Caco-2 (cell line): ENCODE measurements around the gene ZC3H18. TPM values are rescaled to one million over a fixed set of nuclear protein-coding genes. Genes with fewer than 3 reads are reported as not detected.

Experiments
- BruUV-seq: library from RNA; stranded (reverse); fragments of 400-500 nt; replicated peaks from 2 replicates; lab custom pipeline; 2021; lab: Mats Ljungman, UMichigan
- CTCF ChIA-PET: fragments of 300-600 bp; sonication (Branson Sonifier 250); formaldehyde crosslinking; loops from one replicate; lab custom pipeline; 2022; ENCODE audit warnings: antibody characterized with exemption; lab: Charles Lee
- POLR2A ChIA-PET: fragments of 300-600 bp; sonication (Branson Sonifier 250); formaldehyde crosslinking; loops from one replicate; lab custom pipeline; 2022; ENCODE audit warnings: antibody characterized with exemption; lab: Charles Lee
- DNase-seq, 2 experiments: peaks; one replicate each; pipeline versions ENCODE4 v3.0.0 to v3.0.0-alpha.2; 2020 to 2022
- H3K27me3 ChIP-seq: replicated peaks from 2 replicates; pipeline ENCODE4 v1.6.0; 2011; ENCODE audit warnings: low read length; ENCODE audit not compliant: control insufficient read depth, insufficient read depth
- H3K36me3 ChIP-seq: 2 replicates; pipeline ENCODE4 v1.5.1; 2011; ENCODE audit warnings: low read length; ENCODE audit not compliant: control insufficient read depth, insufficient read depth
- H3K4me1 ChIP-seq: fragments of 250-450 bp; sonication (Bioruptor Pico); 2 replicates; pipeline ENCODE4 v1.5.1; 2020; ENCODE audit warnings: mild to moderate bottlenecking
- H3K4me3 ChIP-seq: 2 replicates; pipeline ENCODE4 v1.5.1; 2011; ENCODE audit warnings: low read depth, mild to moderate bottlenecking, control low read depth, low read length
- H3K9me3 ChIP-seq: fragments of 250-450 bp; sonication (Bioruptor Pico); 2 replicates; pipeline ENCODE4 v1.5.1; 2020; ENCODE audit warnings: mild to moderate bottlenecking, moderate library complexity
- H3K27ac Mint-ChIP-seq: one replicate; pipeline ENCODE4 v1.8.0; 2022; ENCODE audit warnings: mixed read lengths; ENCODE audit not compliant: unreplicated experiment
- H3K27me3 Mint-ChIP-seq: one replicate; pipeline ENCODE4 v1.8.0; 2022; ENCODE audit warnings: mixed read lengths; ENCODE audit not compliant: insufficient read depth, unreplicated experiment
- H3K36me3 Mint-ChIP-seq: one replicate; pipeline ENCODE4 v1.8.0; 2022; ENCODE audit warnings: mild to moderate bottlenecking, mixed read lengths; ENCODE audit not compliant: insufficient read depth, unreplicated experiment
- H3K4me1 Mint-ChIP-seq: one replicate; pipeline ENCODE4 v1.8.0; 2022; ENCODE audit warnings: low read depth, mixed read lengths; ENCODE audit not compliant: unreplicated experiment
- H3K4me3 Mint-ChIP-seq: one replicate; pipeline ENCODE4 v1.8.0; 2022; ENCODE audit warnings: mild to moderate bottlenecking, moderate library complexity, mixed read lengths; ENCODE audit not compliant: unreplicated experiment
- H3K9me3 Mint-ChIP-seq: one replicate; pipeline ENCODE4 v1.8.0; 2022; ENCODE audit warnings: mixed read lengths; ENCODE audit not compliant: unreplicated experiment
- intact Hi-C: fragments of 100-400 bp; cut with micrococcal nuclease; formaldehyde crosslinking; loops from one replicate; pipeline ENCODE4 v1.10.0; 2022; ENCODE audit not compliant: unreplicated experiment
- total RNA-seq: library from RNA; stranded (reverse); gene quantifications from 2 replicates; pipeline ENCODE4 v1.2.3, GENCODE V29; 2022
- TF ChIP-seq, protein P1 (sequence below), 2 experiments: fragments of 200-600 bp in 1 of 2; IDR thresholded peaks; 1 replicate in 1 of 2; 2 replicates in 1 of 2; pipeline versions ENCODE4 v1.5.1 to v1.8.0; 2011 to 2022; ENCODE audit warnings: antibody characterized with exemption in 1 of 2, control low read depth in 1 of 2, inconsistent platforms in 1 of 2, low read depth in 1 of 2, low read length in 1 of 2, mild to moderate bottlenecking in 1 of 2, moderate library complexity in 1 of 2; ENCODE audit not compliant: insufficient read depth in 1 of 2, severe bottlenecking in 1 of 2, unreplicated experiment in 1 of 2

Gene ZC3H18
- total RNA-seq, 1 experiment from 2014 or later: 82.0 TPM

GRCh38 chr16:88534638-88535190 lies 35.5 kb upstream of the ZC3H18 start:
- intact Hi-C loops: no loop called here
- no peaks in the 10 kb centered on the region for H3K9me3 ChIP-seq
- POLR2A ChIA-PET: no interaction called here
- H3K4me1 Mint-ChIP-seq: no peaks in the 10 kb centered on the region
- no peak overlapping the region for H3K27ac Mint-ChIP-seq
- no peaks in the 10 kb centered on the region for H3K27me3 ChIP-seq
- H3K36me3 Mint-ChIP-seq: peaks cover 58% of the 10 kb centered on the region
- BruUV-seq: no TSS peak
- no peak for DNase-seq
- CTCF ChIA-PET: no interaction called here
- H3K4me3 ChIP-seq: no peak overlapping the region
- H3K4me3 Mint-ChIP-seq: no peak overlapping the region
- no peaks in the 10 kb centered on the region; the same call in 1 of the 2 replicates for H3K36me3 ChIP-seq
- H3K4me1 ChIP-seq: 0 out of 2 replicates have a peak, but pooled peaks cover 1% of the 10 kb centered on the region
- TF ChIP-seq, protein P1, sequence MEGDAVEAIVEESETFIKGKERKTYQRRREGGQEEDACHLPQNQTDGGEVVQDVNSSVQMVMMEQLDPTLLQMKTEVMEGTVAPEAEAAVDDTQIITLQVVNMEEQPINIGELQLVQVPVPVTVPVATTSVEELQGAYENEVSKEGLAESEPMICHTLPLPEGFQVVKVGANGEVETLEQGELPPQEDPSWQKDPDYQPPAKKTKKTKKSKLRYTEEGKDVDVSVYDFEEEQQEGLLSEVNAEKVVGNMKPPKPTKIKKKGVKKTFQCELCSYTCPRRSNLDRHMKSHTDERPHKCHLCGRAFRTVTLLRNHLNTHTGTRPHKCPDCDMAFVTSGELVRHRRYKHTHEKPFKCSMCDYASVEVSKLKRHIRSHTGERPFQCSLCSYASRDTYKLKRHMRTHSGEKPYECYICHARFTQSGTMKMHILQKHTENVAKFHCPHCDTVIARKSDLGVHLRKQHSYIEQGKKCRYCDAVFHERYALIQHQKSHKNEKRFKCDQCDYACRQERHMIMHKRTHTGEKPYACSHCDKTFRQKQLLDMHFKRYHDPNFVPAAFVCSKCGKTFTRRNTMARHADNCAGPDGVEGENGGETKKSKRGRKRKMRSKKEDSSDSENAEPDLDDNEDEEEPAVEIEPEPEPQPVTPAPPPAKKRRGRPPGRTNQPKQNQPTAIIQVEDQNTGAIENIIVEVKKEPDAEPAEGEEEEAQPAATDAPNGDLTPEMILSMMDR (IDR thresholded peaks at IDR 0.05; ENCODE audit: insufficient read depth in 1 of 2, low read depth in 1 of 2, low read length in 1 of 2, severe bottlenecking in 1 of 2, unreplicated experiment in 1 of 2): no peak
- no peaks in the 10 kb centered on the region for H3K9me3 Mint-ChIP-seq
- no peaks in the 10 kb centered on the region for H3K27me3 Mint-ChIP-seq

GRCh38 chr16:88535191-88535856 lies 34.9 kb upstream of the ZC3H18 start:
- no peaks in the 10 kb centered on the region; the same call in 1 of the 2 replicates for H3K27me3 ChIP-seq
- no peak for DNase-seq
- no peak overlapping the region for H3K4me3 ChIP-seq
- no peaks in the 10 kb centered on the region; the same call in 1 of the 2 replicates for H3K36me3 ChIP-seq
- Mint-ChIP-seq H3K4me1 (no peaks in the 10 kb centered on the region), H3K4me3 (no peak overlapping the region), H3K27me3 (no peaks in the 10 kb centered on the region), H3K27ac (no peak overlapping the region), H3K9me3 (no peaks in the 10 kb centered on the region), H3K36me3 (peaks cover 57% of the 10 kb centered on the region)
- POLR2A ChIA-PET: no interaction called here
- intact Hi-C loops: no loop called here
- CTCF ChIA-PET: interaction anchor here (0.5 kb wide), 1 partner anchor 17 kb away, joined by 5 read pairs; no protein-coding TSS in a partner anchor
- TF ChIP-seq, protein P1 (IDR thresholded peaks at IDR 0.05; ENCODE audit: insufficient read depth in 1 of 2, low read depth in 1 of 2, low read length in 1 of 2, severe bottlenecking in 1 of 2, unreplicated experiment in 1 of 2): no peak
- no peaks in the 10 kb centered on the region for H3K9me3 ChIP-seq
- 0 out of 2 replicates have a peak, but pooled peaks cover 3% of the 10 kb centered on the region for H3K4me1 ChIP-seq
- BruUV-seq: no TSS peak

- ChIA-PET POLR2A (interaction anchor here (0.5 kb wide), 1 partner anchor 119 kb away, joined by 5 read pairs; no protein-coding TSS in a partner anchor), CTCF (interaction anchor here (1.3 kb wide), 1 partner anchor 34 kb away, joined by 4 read pairs; the partner anchor contains the start of gene ZC3H18)
- TF ChIP-seq, protein P1 (IDR thresholded peaks at IDR 0.05; ENCODE audit: insufficient read depth in 1 of 2, low read depth in 1 of 2, low read length in 1 of 2, severe bottlenecking in 1 of 2, unreplicated experiment in 1 of 2): no peak
- H3K9me3 Mint-ChIP-seq: no peaks in the 10 kb centered on the region
- H3K27ac Mint-ChIP-seq: no peak overlapping the region
- Histone ChIP-seq H3K27me3 (no peaks in the 10 kb centered on the region; the same call in 1 of the 2 replicates), H3K4me1 (0 out of 2 replicates have a peak, but pooled peaks cover 3% of the 10 kb centered on the region), H3K36me3 (no peaks in the 10 kb centered on the region; the same call in 1 of the 2 replicates), H3K4me3 (no peak overlapping the region), H3K9me3 (no peaks in the 10 kb centered on the region)
- no TSS peak for BruUV-seq
- peaks cover 52% of the 10 kb centered on the region for H3K36me3 Mint-ChIP-seq
- no peak overlapping the region for H3K4me3 Mint-ChIP-seq
- intact Hi-C loops: no loop called here
- H3K27me3 Mint-ChIP-seq: no peaks in the 10 kb centered on the region
- DNase-seq: no peak
- H3K4me1 Mint-ChIP-seq: no peaks in the 10 kb centered on the region
These were observed 34.4 kb upstream of the ZC3H18 start for GRCh38 chr16:88535857-88536222.
